LHCN-M2 (cell line): ENCODE data around the gene CYTH2. TPM values are rescaled to one million over a fixed set of nuclear protein-coding genes. Genes with fewer than 3 reads are reported as not detected.

Source experiments
- DNase-seq: peaks from one replicate; pipeline ENCODE4 v3.0.0-alpha.2; 2012; ENCODE audit warnings: low read depth
- total RNA-seq: library from RNA; depleted of rRNA; stranded (reverse); fragments of >200 nt; gene quantifications from 2 replicates; pipeline ENCODE4 v1.2.3, GENCODE V29; 2014

Gene CYTH2
- total RNA-seq, 1 experiment from 2014 or later, result 61.0 TPM

GRCh38 chr19:48452289-48453190 lies 16.6 kb upstream of the CYTH2 start:
- DNase-seq, result no peak

GRCh38 chr19:48454150-48454730 lies 14.9 kb upstream of the CYTH2 start:
- DNase-seq, result no peak

DNA sequence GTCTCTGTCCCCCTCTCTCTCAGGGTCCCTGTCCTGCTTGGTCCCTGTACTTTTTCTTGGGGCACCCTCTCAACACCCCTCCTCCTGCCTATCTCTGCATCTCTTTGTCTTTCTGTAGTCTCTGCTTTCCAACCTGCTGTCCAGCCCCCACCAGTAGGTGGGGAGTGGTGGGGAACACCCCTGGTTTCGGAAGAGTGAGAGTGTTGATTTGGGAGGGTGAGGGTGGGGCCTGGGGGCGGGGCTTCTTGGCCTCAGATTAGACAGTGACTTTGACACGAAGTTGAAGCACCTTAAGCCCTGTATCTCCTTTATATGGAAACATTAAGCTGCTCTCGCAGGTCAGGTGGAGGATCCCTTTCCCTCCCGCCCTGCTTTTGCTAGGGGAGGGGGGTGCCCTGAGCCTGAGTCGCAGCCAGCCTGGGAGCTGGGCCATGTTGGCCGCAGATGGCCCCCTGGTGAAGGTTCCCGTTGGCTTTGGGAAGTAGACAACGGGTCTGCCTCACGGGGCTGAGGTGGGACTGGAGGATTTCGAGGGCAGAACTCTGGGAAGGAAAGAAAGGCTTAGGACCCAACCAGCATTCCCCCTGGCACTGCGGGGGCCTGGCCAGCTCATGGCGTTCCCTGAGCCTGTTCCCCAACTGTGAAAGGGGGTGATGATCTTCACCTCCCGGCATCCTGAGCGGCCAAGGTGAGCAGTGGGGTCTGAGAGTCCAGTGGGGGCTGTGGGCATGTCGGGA lies 13.8 kb upstream of the CYTH2 start, which contains the start of gene KCNJ14:
Gene KCNJ14, plus strand, starts transcription at position 404 of the 737 bp plus-strand sequence. CDS start 6,151 bp downstream, outside the sequence.
- no peak for DNase-seq

GRCh38 chr19:48455908-48456562 lies 13.1 kb upstream of the CYTH2 start:
- DNase-seq, result no peak

DNA sequence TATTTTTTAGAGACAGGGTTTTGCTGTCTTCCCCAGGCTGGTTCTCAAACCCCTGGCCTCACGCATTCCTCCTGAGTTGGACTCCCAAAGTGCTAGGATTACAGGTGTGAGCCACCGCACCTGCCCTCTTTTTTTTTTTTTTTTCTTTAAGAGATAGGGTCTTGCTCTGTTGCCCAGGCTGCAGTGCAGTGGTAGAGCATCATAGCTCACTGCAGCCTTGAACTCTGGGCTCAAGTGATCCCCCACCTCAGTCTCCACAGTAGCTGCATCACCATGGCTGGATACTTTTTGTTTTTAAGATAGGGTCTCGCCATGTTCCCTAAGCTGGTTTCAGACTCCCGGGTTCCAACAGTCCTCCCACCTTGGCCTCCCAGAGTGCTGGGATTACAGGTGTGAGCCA lies 12.3 kb upstream of the CYTH2 start:
- DNase-seq, result no peak

GRCh38 chr19:48458016-48458415 lies 11.2 kb upstream of the CYTH2 start:
- DNase-seq, result peak; percentile 70

DNA sequence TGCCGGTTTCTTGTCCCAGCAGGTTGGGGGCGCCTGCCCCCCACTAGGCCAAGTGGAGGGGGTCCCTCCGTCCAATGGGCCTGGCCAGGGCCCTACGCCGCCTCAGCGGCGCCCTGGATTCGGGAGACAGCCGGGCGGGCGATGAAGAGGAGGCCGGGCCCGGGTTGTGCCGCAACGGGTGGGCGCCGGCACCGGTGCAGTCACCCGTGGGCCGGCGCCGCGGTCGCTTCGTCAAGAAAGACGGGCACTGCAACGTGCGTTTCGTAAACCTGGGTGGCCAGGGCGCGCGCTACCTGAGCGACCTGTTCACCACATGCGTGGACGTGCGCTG lies 7.6 kb upstream of the CYTH2 start:
- DNase-seq, result no peak

DNA sequence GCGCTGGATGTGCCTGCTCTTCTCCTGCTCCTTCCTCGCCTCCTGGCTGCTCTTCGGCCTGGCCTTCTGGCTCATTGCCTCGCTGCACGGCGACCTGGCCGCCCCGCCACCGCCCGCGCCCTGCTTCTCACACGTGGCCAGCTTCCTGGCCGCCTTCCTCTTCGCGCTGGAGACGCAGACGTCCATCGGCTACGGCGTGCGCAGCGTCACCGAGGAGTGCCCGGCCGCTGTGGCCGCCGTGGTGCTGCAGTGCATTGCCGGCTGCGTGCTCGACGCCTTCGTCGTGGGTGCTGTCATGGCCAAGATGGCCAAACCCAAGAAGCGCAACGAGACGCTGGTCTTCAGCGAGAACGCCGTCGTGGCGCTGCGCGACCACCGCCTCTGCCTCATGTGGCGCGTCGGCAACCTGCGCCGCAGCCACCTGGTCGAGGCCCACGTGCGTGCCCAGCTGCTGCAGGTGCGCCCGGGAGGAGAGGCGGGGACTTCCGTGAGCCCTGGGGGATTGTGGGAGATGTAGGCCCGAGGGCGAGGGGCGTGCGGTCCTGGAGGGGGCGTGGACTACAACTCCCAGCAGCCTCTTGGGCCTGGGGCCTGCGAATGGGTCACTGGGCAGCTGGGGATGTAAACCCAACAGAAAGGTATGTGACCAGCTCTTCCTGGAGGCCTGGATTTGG lies 7.0 kb upstream of the CYTH2 start:
- no peak for DNase-seq

DNA sequence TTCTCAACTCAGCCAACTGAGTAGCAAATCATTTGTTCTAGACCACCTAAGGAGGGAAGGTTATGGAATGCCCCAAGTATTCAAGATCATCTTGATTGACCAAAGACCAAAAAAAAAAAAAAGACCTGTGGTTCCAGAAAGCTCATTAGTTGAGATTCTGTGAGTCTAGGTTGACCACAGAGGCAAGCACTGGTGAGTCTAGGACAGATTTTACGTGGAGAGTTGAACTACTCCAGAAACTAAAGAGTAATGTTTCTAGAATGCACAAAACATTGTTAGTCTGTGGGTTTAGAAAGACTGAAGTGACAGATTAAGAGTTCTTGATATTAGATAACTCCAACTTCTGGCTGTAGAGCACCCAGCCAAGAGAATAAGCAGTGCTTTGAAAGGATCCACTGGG lies 4.0 kb upstream of the CYTH2 start:
- no peak for DNase-seq

GRCh38 chr19:48466561-48467325 lies 2.4 kb upstream of the CYTH2 start:
- no peak for DNase-seq

GRCh38 chr19:48468772-48469288 lies 339 bp upstream of the CYTH2 start:
- DNase-seq, result peak; percentile 100

DNA sequence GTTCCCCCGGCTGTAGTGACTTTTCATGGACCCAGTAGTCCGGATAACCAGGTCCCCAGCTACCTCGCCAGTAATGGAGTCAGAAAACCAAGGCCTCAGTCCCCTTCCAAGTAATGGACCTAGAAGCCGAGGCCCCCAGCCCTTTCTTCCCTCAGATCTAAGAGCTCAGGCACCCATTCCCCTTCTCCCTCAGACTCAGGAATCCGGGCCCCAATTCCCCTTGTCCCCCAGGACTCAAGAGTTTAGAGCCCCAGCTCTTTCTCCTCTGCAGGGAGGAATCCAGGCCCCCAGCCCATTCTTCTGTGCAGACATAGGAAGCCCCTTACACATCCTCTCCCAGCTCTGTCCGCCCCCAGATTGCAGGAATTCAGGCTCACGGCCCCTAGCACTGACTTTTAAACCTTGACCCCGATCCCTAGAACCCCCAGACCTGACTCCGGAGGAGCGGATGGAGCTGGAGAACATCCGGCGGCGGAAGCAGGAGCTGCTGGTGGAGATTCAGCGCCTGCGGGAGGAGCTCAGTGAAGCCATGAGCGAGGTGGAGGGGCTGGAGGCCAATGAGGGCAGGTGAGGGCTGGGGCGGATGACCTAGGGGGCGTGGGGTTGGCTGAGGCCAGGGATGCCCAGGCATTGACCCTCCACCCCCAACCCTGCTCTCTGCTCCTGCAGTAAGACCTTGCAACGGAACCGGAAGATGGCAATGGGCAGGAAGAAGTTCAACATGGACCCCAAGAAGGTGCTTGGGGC lies 938 bp downstream of the CYTH2 start:
- DNase-seq, result no peak

DNA sequence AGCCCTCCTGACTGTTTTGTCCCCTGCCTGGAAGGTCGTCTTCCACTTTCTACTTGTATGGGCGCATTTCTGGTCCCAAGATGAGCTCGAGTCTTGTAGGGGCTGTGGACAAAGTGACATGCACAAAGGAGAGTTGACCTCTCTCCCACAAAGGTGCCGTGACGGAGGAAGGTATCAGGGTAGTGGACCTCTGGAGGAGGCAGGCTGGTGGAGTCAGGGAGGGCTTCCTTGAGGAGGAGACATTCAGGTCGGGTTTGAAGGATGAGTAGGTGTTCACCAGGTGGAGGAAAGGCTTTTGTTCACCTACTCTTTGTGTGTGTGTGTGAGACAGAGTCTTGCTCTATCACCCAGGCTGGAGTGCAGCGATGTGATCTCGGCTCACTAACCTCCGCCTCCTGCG lies 1.7 kb downstream of the CYTH2 start:
- no peak for DNase-seq

GRCh38 chr19:48471836-48472235 lies 2.7 kb downstream of the CYTH2 start:
- no peak for DNase-seq

DNA sequence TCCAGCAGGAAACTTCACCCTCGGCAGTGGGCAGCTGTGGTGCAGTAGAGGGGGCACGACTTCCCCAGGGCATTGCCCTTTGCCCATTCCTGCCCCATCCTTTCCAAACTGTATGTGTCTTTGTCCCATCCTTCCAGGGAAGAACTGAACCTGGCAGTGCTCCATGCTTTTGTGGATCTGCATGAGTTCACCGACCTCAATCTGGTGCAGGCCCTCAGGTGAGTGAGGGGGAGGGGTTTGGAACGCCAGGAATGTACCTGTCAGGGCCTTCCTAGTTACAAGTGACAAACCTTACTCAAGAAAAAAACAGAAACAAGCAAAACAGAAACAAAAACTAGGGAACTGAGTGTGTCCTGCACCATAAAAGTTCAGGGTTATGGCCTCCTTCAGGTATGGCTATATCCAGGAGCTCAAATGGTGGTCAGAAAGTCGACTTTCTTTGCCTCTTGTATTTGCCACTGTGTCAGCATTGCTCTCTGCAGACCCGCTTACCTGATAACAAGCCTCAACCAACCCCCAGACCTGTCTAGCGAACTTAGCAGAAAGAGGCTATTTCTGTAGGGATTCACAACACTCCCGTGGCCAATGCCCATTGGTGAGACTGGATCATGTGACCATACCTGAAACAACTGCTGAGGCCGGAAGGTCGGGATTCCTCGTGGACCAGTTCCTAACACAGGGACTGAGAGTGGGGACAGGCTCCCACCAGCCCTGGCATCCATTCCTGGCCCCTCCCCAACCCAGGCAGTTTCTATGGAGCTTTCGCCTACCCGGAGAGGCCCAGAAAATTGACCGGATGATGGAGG lies 4.2 kb downstream of the CYTH2 start:
- DNase-seq, result no peak

- DNase-seq, result no peak
Observed at GRCh38 chr19:48474084-48474592, 5.0 kb downstream of the CYTH2 start.

GRCh38 chr19:48475369-48476068 lies 6.3 kb downstream of the CYTH2 start:
- DNase-seq, result no peak

- DNase-seq, result no peak
Observed at GRCh38 chr19:48476176-48476575, 7.0 kb downstream of the CYTH2 start.
